Endothelial cell of umbilical vein (primary cell): ENCODE measurements around the gene CNTN2. TPM values are rescaled to one million over a fixed set of nuclear protein-coding genes. Genes with fewer than 3 reads are reported as not detected.

Experiments
- BruUV-seq: library from RNA; stranded (reverse); fragments of 400-500 nt; replicated peaks from 2 replicates; lab custom pipeline; 2021; lab: Mats Ljungman, UMichigan
- CTCF ChIA-PET: fragments of 300-600, 350-600 bp; sonication (Branson Sonifier 250); formaldehyde crosslinking; loops from one replicate; lab custom pipeline; 2021; ENCODE audit warnings: antibody characterized with exemption, inconsistent platforms; lab: Charles Lee
- POLR2A ChIA-PET: fragments of 300-600, 350-600 bp; sonication (Branson Sonifier 250); formaldehyde crosslinking; loops from one replicate; lab custom pipeline; 2021; ENCODE audit warnings: antibody characterized with exemption, inconsistent platforms; lab: Charles Lee
- DNase-seq: peaks from one replicate; pipeline ENCODE4 v3.0.0-alpha.2; 2011; ENCODE audit warnings: low read depth, low spot score
- FAIRE-seq: peaks from 2 replicates; lab custom pipeline; 2011; peaks lifted over from hg19 to GRCh38; lab: Jason Lieb, UNC
- H2AFZ ChIP-seq: 2 replicates; pipeline ENCODE4 v1.6.0; 2012; ENCODE audit warnings: low read depth, low read length, control low read depth, inconsistent platforms
- H3K27ac ChIP-seq: 2 replicates; pipeline ENCODE4 v1.5.1; 2011; ENCODE audit warnings: low read depth, mild to moderate bottlenecking, control low read depth, low read length, moderate library complexity; ENCODE audit not compliant: insufficient read depth
- H3K27me3 ChIP-seq, 2 experiments: 2 replicates each; pipeline versions ENCODE4 v1.6.0 to v1.6.1; 2011; ENCODE audit warnings: low read length in 2 of 2, mixed read lengths in 1 of 2; ENCODE audit not compliant: control insufficient read depth in 2 of 2, insufficient read depth in 2 of 2
- H3K36me3 ChIP-seq, 2 experiments: 2 replicates in 1 of 2; 3 replicates in 1 of 2; pipeline ENCODE4 v1.5.1; 2011; ENCODE audit warnings: low read length in 2 of 2, mild to moderate bottlenecking in 1 of 2, moderate library complexity in 1 of 2; ENCODE audit not compliant: control insufficient read depth in 2 of 2, insufficient read depth in 2 of 2; ENCODE audit errors: extremely low read depth in 1 of 2
- H3K4me1 ChIP-seq: 3 replicates; pipeline ENCODE4 v1.5.1; 2011; ENCODE audit warnings: mild to moderate bottlenecking, low read length; ENCODE audit not compliant: control insufficient read depth, insufficient read depth; ENCODE audit errors: extremely low read depth
- H3K4me2 ChIP-seq: 2 replicates; pipeline ENCODE4 v1.6.1; 2011; ENCODE audit warnings: low read length, control low read depth, mixed read lengths; ENCODE audit not compliant: insufficient read depth
- H3K4me3 ChIP-seq, 3 experiments: fragments of 200-600 bp in 1 of 3; sonication (generic), shearing (Covaris generic) in 1 of 3; replicated peaks in 1 of 3; 2 replicates each; pipeline ENCODE4 v1.5.1; 2011 to 2016; ENCODE audit warnings: control low read depth in 3 of 3, low read length in 3 of 3, mild to moderate bottlenecking in 2 of 3, inconsistent platforms in 1 of 3, low read depth in 1 of 3, moderate library complexity in 1 of 3; ENCODE audit not compliant: insufficient read depth in 1 of 3
- H3K79me2 ChIP-seq: 2 replicates; pipeline ENCODE4 v1.6.0; 2012; ENCODE audit warnings: low read length, inconsistent platforms; ENCODE audit not compliant: control insufficient read depth, insufficient read depth
- H3K9ac ChIP-seq: replicated peaks from 2 replicates; pipeline ENCODE3; 2011; ENCODE audit warnings: low read length, control low read depth; ENCODE audit not compliant: insufficient read depth; ENCODE audit errors: extremely low read depth
- H3K9me1 ChIP-seq: replicated peaks from 3 replicates; pipeline ENCODE4 v1.6.0; 2011; ENCODE audit warnings: mild to moderate bottlenecking, low read length; ENCODE audit not compliant: control insufficient read depth, insufficient read depth; ENCODE audit errors: extremely low read depth
- H3K9me3 ChIP-seq: replicated peaks from 2 replicates; pipeline ENCODE4 v1.5.1; 2012; ENCODE audit warnings: low read length, inconsistent platforms; ENCODE audit not compliant: control insufficient read depth, insufficient read depth
- H4K20me1 ChIP-seq: replicated peaks from 2 replicates; pipeline ENCODE3; 2011; ENCODE audit warnings: mild to moderate bottlenecking, low read length; ENCODE audit not compliant: control insufficient read depth, insufficient read depth; ENCODE audit errors: extremely low read depth
- EZH2 ChIP-seq: IDR thresholded peaks from 2 replicates; pipeline ENCODE4 v1.6.1; 2012; ENCODE audit warnings: borderline replicate concordance, low read depth, mild to moderate bottlenecking, moderate library complexity, low read length, inconsistent platforms; ENCODE audit not compliant: severe bottlenecking
- FOS ChIP-seq: IDR thresholded peaks from 2 replicates; pipeline ENCODE4 v1.6.1; 2011; ENCODE audit warnings: mild to moderate bottlenecking, low read length, moderate library complexity, borderline replicate concordance; ENCODE audit not compliant: insufficient read depth
- GATA2 ChIP-seq: IDR thresholded peaks from 2 replicates; pipeline ENCODE4 v1.7.0; 2011; ENCODE audit warnings: low read depth, mild to moderate bottlenecking, moderate library complexity, mixed read lengths, low read length; ENCODE audit not compliant: insufficient read length, insufficient read depth
- JUN ChIP-seq: IDR thresholded peaks from 2 replicates; pipeline ENCODE4 v1.6.1; 2011; ENCODE audit warnings: borderline replicate concordance, low read depth; ENCODE audit not compliant: insufficient read length, insufficient read depth
- MYC ChIP-seq: IDR thresholded peaks from one replicate; pipeline ENCODE4 v1.6.1; 2011; ENCODE audit warnings: mild to moderate bottlenecking, low read depth, low read length
- POLR2A ChIP-seq: IDR thresholded peaks from 2 replicates; pipeline ENCODE4 v1.6.1; 2012; ENCODE audit warnings: low read depth, mild to moderate bottlenecking, control low read depth, low read length
- POLR2AphosphoS5 ChIP-seq: IDR thresholded peaks from 2 replicates; pipeline ENCODE4 v1.6.1; 2012; ENCODE audit warnings: low read depth, mild to moderate bottlenecking, control low read depth, low read length, moderate library complexity; ENCODE audit not compliant: insufficient read depth
- dilution Hi-C: fragments of 300-500 bp; cut with MboI; formaldehyde crosslinking; loops from one replicate; pipeline ENCODE4 v1.15.0; 2019; ENCODE audit warnings: low sequenced_read_pairs; ENCODE audit not compliant: extremely low pct_ligation_motif_present
- intact Hi-C: fragments of 100-400 bp; cut with micrococcal nuclease; formaldehyde crosslinking; loops from one replicate; pipeline ENCODE4 v1.10.0; 2022
- polyA plus RNA-seq, 4 experiments: library from polyadenylated mRNA; depleted of rRNA in 3 of 4; stranded (reverse) in 3 of 4; unstranded in 1 of 4; fragments of >200 nt; gene quantifications; 2 replicates each; pipeline versions ENCODE4 v1.2.1 to v1.2.3, GENCODE V29; 2011 to 2012; ENCODE audit warnings: missing spikeins in 1 of 4
- total RNA-seq: library from RNA; stranded (reverse); gene quantifications from 2 replicates; pipeline ENCODE4 v1.2.3, GENCODE V29; 2021
- TF ChIP-seq, protein P1 (sequence below), 2 donors: IDR thresholded peaks; 1 replicate in 1 of 2; 2 replicates in 1 of 2; pipeline ENCODE4 v1.5.1; 2011; ENCODE audit warnings: low read length in 2 of 2, mild to moderate bottlenecking in 2 of 2, moderate library complexity in 2 of 2, control low read depth in 1 of 2, inconsistent platforms in 1 of 2, low read depth in 1 of 2; ENCODE audit not compliant: insufficient read depth in 1 of 2; ENCODE audit errors: extremely low read depth in 1 of 2
- TF ChIP-seq, protein P2 (sequence below): IDR thresholded peaks from 2 replicates; pipeline ENCODE4 v1.6.1; 2011; ENCODE audit not compliant: insufficient read depth, insufficient read length

CNTN2 gene
- total and polyA plus RNA-seq, 2 donors (not counting 3 experiments of a cell fraction or from before 2014, with no cell fraction given) = not detected

DNA sequence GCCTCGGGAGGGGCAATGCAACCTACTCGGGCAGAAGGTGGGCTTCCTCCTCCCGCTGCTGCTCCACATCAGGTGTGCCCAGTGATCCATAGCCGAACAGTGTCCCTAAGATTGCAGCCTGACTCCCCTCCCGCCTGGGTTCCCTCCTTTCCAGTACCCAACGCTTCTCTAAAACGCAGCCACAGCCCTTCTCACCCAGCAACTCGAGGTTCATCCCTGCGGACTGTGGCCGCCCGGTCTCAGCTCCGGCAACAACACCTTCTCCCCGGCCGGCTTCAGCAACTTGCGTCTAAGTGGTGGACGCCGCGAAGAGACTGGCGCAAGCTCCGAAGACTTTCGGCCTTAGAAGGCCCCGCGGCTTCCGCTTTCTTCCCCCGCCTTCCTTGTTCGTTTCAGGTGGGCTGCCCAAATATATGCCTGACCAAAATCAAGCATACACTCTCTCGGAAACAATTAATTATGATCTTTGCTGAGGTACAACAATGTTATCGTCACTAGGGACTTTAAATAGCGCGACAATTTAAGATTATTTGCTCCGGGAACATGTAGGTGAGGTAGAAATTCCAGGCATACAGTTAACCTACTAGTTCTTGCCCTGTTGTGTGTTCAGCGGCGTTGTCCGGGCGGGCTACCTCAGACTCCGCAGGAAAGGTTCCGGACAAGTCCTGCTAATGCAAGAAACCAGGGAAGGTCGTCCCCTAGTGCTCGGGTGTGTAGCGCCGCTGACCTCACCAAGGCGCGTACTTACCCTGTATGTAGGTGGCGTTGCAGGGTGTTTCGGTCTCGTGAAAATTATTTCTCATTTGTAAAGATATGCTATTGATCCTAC, 78.9 kb downstream of the CNTN2 start, which contains the start of gene RBBP5:
Gene RBBP5 (minus strand): TSS at position 319 of the 829 bp plus-strand sequence. CDS start 105 bp downstream, at position 214.
- Histone ChIP-seq H3K9me3 (no peaks in the 10 kb centered on the region), H3K4me1 (peaks cover 12% of the 10 kb centered on the region), H4K20me1 (no peaks in the 10 kb centered on the region), H2AFZ (peak within 1 kb of the TSS; percentile 88), H3K9ac (peak within 1 kb of the TSS; percentile 95), H3K27me3 (no peaks in the 10 kb centered on the region), H3K27ac (peak within 1 kb of the TSS; percentile 91), H3K36me3 (no peaks in the 10 kb centered on the region), H3K4me2 (peak within 1 kb of the TSS; percentile 97), H3K4me3 (peak within 1 kb of the TSS; percentile 52 to 90 (median 72)), H3K9me1 (no peaks in the 10 kb centered on the region), H3K79me2 (peaks cover 37% of the 10 kb centered on the region)
- DNase-seq (peak; percentile 98), FAIRE-seq (peak; percentile 98)
- intact Hi-C loops (loop anchor here (1.0 kb wide), 5 partner anchors 19 to 134 kb away; partner anchors contain the start of genes DSTYK and TMCC2), dilution Hi-C loops (no loop called here)
- POLR2A ChIA-PET = interaction anchor here (1.1 to 1.3 kb wide), 2 partner anchors 12 to 605 kb away, joined by 3 to 4 read pairs; partner anchors contain the start of gene MDM4
- no TSS peak for BruUV-seq
- CTCF ChIA-PET = interaction anchor here (0.7 to 5.5 kb wide), 11 partner anchors 20 to 145 kb away, joined by 3 to 54 read pairs (median 3); partner anchors contain the start of gene TMCC2
- TF ChIP-seq EZH2 (no peak), FOS (peak; percentile 19), GATA2 (no peak), MYC (peak; percentile 59), POLR2AphosphoS5 (peak; percentile 72), JUN (no peak), POLR2A (peak; percentile 85)
- TF ChIP-seq, protein P1, sequence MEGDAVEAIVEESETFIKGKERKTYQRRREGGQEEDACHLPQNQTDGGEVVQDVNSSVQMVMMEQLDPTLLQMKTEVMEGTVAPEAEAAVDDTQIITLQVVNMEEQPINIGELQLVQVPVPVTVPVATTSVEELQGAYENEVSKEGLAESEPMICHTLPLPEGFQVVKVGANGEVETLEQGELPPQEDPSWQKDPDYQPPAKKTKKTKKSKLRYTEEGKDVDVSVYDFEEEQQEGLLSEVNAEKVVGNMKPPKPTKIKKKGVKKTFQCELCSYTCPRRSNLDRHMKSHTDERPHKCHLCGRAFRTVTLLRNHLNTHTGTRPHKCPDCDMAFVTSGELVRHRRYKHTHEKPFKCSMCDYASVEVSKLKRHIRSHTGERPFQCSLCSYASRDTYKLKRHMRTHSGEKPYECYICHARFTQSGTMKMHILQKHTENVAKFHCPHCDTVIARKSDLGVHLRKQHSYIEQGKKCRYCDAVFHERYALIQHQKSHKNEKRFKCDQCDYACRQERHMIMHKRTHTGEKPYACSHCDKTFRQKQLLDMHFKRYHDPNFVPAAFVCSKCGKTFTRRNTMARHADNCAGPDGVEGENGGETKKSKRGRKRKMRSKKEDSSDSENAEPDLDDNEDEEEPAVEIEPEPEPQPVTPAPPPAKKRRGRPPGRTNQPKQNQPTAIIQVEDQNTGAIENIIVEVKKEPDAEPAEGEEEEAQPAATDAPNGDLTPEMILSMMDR (IDR thresholded peaks at IDR 0.05; ENCODE audit: extremely low read depth in 1 of 2, insufficient read depth in 1 of 2, low read depth in 1 of 2, low read length in 2 of 2) = peak; percentile 71 to 77
- TF ChIP-seq, protein P2, sequence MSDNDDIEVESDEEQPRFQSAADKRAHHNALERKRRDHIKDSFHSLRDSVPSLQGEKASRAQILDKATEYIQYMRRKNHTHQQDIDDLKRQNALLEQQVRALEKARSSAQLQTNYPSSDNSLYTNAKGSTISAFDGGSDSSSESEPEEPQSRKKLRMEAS = peak; percentile 51
